HG03097 (cell line): ENCODE data around the gene ARV1.
"Not testable (repeated sequence)": the region's sequence is repeated elsewhere in the genome, so short reads cannot be mapped to it uniquely, and the experiment has no call there.

Source experiments
- ATAC-seq: cut with Tn5 transposase; IDR thresholded peaks from one replicate; pipeline ENCODE4 v1.9.1; 2021; ENCODE audit not compliant: unreplicated experiment, low FRiP score

The ARV1 gene

GRCh38 chr1:231040800-231041718, 62.2 kb downstream of the ARV1 start:
- ATAC-seq, result no peak

- no peak for ATAC-seq
Observed at GRCh38 chr1:231041719-231042261, 62.9 kb downstream of the ARV1 start.

GRCh38 chr1:231044588-231044987, 65.7 kb downstream of the ARV1 start:
- no peak for ATAC-seq

GRCh38 chr1:231045286-231045685, 66.4 kb downstream of the ARV1 start:
- ATAC-seq, result no peak

- ATAC-seq, result not testable (repeated sequence)
Observed at GRCh38 chr1:231045921-231046729, 67.2 kb downstream of the ARV1 start.

DNA sequence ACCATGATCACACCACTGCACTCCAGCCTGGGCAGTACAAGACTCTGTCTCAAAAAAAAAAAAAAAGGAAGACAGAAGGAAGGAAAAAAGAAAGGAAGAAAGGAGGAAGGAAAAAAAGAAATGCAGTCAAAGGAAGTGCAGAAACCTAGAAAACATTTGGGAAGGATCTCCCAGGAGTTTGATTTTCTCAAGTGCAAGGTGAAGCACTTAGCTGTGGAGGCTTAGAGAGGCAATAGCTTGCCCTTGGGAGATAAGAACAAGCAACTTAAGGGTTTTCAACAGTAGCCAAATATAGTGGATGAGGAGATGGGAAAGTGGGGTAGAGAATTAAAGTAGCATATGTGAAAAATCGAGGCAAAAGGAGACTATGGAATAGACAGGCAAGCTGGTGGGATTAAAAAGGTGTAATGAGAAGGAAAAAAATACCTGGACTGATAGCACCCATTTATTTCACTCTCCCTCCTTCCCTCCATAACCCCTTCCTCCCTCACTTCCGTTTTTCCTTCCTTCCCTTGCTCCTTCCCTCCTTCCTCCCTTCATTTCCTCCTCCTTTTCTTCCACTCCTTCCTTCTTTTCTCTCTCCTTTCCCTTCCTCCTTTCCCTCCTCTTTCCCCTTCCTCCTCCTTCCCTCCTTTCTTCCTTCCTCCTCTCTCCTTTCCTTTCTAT, 68.0 kb downstream of the ARV1 start:
- ATAC-seq, result no peak

DNA sequence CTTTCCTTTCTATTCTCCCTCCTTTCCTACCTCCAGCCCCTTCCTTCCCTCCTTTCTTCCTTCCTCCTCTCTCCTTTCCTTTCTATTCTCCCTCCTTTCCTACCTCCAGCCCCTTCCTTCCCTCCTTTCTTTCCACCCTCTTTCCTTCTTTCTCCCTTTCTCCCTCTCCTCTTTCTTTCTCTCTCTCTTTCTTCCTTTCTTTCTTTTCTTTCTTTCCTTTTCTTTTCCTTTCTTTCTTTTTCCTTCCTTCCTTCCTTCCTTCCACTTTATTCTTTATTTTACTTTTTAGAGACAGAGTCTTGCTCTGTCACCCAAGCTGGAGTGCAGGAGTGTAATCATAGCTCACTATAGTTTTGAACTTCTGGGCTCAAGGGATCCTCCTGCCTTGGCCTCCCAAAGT, 68.6 kb downstream of the ARV1 start:
- ATAC-seq, result not testable (repeated sequence)

- ATAC-seq, result not testable (repeated sequence)
Observed at GRCh38 chr1:231048419-231048818, 69.5 kb downstream of the ARV1 start.

DNA sequence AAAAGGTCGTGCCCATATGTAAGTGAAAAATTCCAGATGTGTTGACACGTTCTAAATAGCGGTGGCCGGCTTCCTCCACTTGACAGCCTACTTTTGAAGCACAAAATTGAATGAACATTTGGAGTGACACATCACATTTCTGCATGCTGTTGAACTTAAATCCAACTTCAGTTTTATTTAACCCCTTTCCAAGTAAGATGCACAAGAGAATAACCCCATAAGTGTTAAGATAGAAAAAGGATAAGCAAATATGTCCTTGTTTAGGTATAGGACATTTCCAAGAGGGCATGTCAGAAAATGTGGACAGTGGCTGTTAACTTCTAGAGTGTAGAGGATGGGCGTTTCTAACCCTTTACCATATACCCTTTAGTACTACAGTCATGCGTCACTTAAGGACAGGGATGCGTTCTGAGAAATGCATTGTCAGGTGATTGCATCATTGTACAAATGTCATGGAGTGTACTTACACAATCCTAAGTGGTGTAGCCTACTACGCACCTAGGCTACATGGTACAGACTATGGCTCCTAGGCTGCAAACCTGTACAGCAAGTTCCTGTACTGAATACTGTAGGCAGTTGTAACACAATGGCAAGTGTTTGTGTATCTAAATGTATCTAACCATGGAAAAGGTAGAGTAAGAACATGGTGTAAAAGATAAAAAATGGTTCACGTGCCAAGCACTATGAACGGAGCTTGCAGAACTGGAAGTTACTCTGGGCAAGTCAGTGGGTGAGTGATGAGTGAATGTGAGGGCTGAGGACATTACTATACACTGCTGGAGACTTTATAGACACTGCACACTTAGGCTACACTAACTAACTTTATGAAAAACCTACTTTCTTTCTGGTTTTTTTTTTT, 70.5 kb downstream of the ARV1 start:
- ATAC-seq, result no peak
